Activated CD4-positive, alpha-beta memory T cell treated with anti-CD3 and anti-CD28 coated beads, Interleukin-2, amount 10 ng/mL, durations not matched to agents 7 days and 5 days (primary cell): ENCODE results near the gene CFAP52. TPM values are rescaled to one million over a fixed set of nuclear protein-coding genes. Genes with fewer than 3 reads are reported as not detected.

Experiments
- total RNA-seq, 2 experiments: library from RNA; stranded (reverse); gene quantifications; one replicate each; pipeline ENCODE4 v1.2.3, GENCODE V29; 2021

CFAP52 gene
- total RNA-seq, 2 experiments from 2014 or later: not detected

Other genes with a start within 250 kb of the CFAP52 start
- gene STX8, start 822 bp upstream of the CFAP52 start, total RNA-seq: 10 to 100 TPM; 76.6 to 76.7 TPM
- under 1 TPM; 0.25 to 0.30 TPM for gene USP43, start 68.9 kb downstream of the CFAP52 start, total RNA-seq
- not detected for gene DHRS7C, start 214.9 kb downstream of the CFAP52 start, total RNA-seq
- not detected for gene GSG1L2, start 245.4 kb downstream of the CFAP52 start, total RNA-seq
- not detected for gene GLP2R, start 249.3 kb downstream of the CFAP52 start, total RNA-seq